GM12878 (cell line): ENCODE results near the gene HMGN4. TPM values are rescaled to one million over a fixed set of nuclear protein-coding genes. Genes with fewer than 3 reads are reported as not detected.
A peak's percentile ranks its signal among the peaks of the same experiment; 100 is the strongest.

Experiments
- NBN ChIP-seq: fragments of 450-650 bp; IDR thresholded peaks from 2 replicates; pipeline ENCODE4 v1.6.1; 2016
- ZNF592 ChIP-seq: fragments of 450-650 bp; IDR thresholded peaks from 2 replicates; pipeline ENCODE4 v1.6.1; 2017; ENCODE audit warnings: mild to moderate bottlenecking, moderate library complexity
- polyA plus RNA-seq, 11 experiments: library from polyadenylated mRNA; depleted of rRNA in 4 of 11; unstranded in 6 of 11; stranded (reverse) in 5 of 11; fragments of >200 nt; fragmentation: Nextera tagmentation in 4 of 11; fragmentation: Illumina TruSeq in 1 of 11; extraction: Ambion mirVana in 4 of 11; extraction: Trizol in 1 of 11; gene quantifications; 1 replicate in 1 of 11; 2 replicates in 10 of 11; pipeline versions ENCODE4 v1.2.1 to v1.2.3, GENCODE V29; 2011 to 2016; ENCODE audit warnings: inconsistent platforms in 2 of 11, missing spikeins in 2 of 11, low read depth in 1 of 11
- small RNA-seq: library from RNA; depleted of rRNA; stranded (forward); fragments of <200 nt; gene quantifications from one replicate; pipeline ENCODE3, GENCODE V24; 2014
- total RNA-seq, 4 experiments: library from RNA; depleted of rRNA in 3 of 4; stranded (reverse); fragments of >200 nt in 3 of 4; fragmentation: Illumina TruSeq in 1 of 4; extraction: Trizol in 1 of 4; gene quantifications; 2 replicates each; pipeline versions ENCODE4 v1.2.1 to v1.2.3, GENCODE V29; 2013 to 2021
- TF ChIP-seq, protein P1 (sequence below): fragments of 450-650 bp; IDR thresholded peaks from 2 replicates; pipeline ENCODE4 v1.6.1; 2018; ENCODE audit warnings: borderline replicate concordance, mild to moderate bottlenecking; ENCODE audit not compliant: partially characterized antibody

HMGN4 gene
- total and polyA plus RNA-seq, 10 of the 15 experiments (the other 5 are each of a cell fraction or from before 2014, with no cell fraction given) = 26.7 to 99.1 (median 76.7) TPM

DNA sequence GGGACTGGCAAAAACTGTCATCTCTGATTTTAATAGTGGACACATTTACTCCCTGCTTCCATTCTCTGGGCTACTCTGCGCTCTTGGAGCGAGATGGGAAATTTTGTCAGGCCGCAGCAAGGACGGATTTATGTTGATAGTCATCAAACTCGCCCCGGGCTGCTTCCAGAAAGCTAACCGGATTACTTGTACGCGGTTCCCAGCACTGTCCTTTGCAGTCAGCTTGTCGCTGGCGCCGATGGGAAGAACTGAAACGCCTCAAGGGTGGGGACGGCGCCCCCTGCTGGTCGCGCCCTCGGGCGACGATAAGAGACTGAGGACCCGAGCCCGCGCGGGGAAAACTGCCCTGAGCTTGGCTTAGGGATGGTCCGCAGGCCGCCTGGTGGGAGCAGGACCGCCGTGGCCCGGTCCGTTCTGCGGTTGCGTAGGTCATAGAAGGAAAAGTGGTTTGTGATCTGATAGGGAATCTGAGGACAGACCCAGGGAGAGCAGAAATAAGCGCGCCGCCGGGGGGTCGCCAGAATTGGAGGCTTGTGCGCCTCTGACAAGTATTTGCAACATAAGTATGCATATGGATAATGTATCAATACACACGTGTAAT lies 57.6 kb downstream of the HMGN4 start (continued):
- TF ChIP-seq ZNF592 (0 out of 2 replicates have a peak, but pooled peaks have one; percentile 56), NBN (0 out of 2 replicates have a peak, but pooled peaks have one; percentile 50)
- TF ChIP-seq, protein P1, sequence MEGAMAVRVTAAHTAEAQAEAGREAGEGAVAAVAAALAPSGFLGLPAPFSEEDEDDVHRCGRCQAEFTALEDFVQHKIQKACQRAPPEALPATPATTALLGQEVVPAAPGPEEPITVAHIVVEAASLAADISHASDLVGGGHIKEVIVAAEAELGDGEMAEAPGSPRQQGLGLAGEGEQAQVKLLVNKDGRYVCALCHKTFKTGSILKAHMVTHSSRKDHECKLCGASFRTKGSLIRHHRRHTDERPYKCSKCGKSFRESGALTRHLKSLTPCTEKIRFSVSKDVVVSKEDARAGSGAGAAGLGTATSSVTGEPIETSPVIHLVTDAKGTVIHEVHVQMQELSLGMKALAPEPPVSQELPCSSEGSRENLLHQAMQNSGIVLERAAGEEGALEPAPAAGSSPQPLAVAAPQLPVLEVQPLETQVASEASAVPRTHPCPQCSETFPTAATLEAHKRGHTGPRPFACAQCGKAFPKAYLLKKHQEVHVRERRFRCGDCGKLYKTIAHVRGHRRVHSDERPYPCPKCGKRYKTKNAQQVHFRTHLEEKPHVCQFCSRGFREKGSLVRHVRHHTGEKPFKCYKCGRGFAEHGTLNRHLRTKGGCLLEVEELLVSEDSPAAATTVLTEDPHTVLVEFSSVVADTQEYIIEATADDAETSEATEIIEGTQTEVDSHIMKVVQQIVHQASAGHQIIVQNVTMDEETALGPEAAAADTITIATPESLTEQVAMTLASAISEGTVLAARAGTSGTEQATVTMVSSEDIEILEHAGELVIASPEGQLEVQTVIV = peak; percentile 40

Small RNA genes within 50 kb of the gene (small RNA-seq; reads per million reads assigned to genes)
- gene RNU6-502P = not detected

Other genes with a start within 250 kb of the HMGN4 start
Only the 7 nearest of the 8 such genes appear.
- 24.7 and 28.3 TPM in 2 replicates for gene BTN2A2, start 155.3 kb upstream of the HMGN4 start, total RNA-seq (2014; rRNA removed)
- gene BTN2A2, start 155.3 kb upstream of the HMGN4 start, total RNA-seq (2014; rRNA removed; fragmentation: Illumina TruSeq; extraction: Trizol) = 26.3 and 27.5 TPM in 2 replicates
- gene BTN2A2, start 155.3 kb upstream of the HMGN4 start, total RNA-seq (2021) = 28.5 and 32.7 TPM in 2 replicates
- gene BTN2A2, start 155.3 kb upstream of the HMGN4 start, polyA plus RNA-seq (2011; rRNA removed) = 70.8 and 76.4 TPM in 2 replicates
- 29.8 and 31.7 TPM in 2 replicates for gene BTN2A2, start 155.3 kb upstream of the HMGN4 start, polyA plus RNA-seq (2014; fragmentation: Illumina TruSeq; extraction: Trizol)
- 10 to 100 TPM; 14.7 to 30.9 TPM for gene BTN2A2, start 155.3 kb upstream of the HMGN4 start, polyA plus RNA-seq (2014; fragmentation: Nextera tagmentation; extraction: Ambion mirVana)
- 25.9 and 29.4 TPM in 2 replicates for gene BTN2A2, start 155.3 kb upstream of the HMGN4 start, polyA plus RNA-seq (2014; rRNA removed)
- 10 to 100 TPM; 16.3 to 16.7 TPM for gene BTN2A2, start 155.3 kb upstream of the HMGN4 start, polyA plus RNA-seq (2016; fragmentation: Nextera tagmentation; extraction: Ambion mirVana)
- gene BTN3A1, start 136.1 kb upstream of the HMGN4 start, total RNA-seq (2014; rRNA removed) = 16.4 and 21.0 TPM in 2 replicates
- 15.7 and 19.1 TPM in 2 replicates for gene BTN3A1, start 136.1 kb upstream of the HMGN4 start, total RNA-seq (2014; rRNA removed; fragmentation: Illumina TruSeq; extraction: Trizol)
- gene BTN3A1, start 136.1 kb upstream of the HMGN4 start, total RNA-seq (2021) = 17.6 and 19.5 TPM in 2 replicates
- 60.1 and 64.3 TPM in 2 replicates for gene BTN3A1, start 136.1 kb upstream of the HMGN4 start, polyA plus RNA-seq (2011; rRNA removed)
- gene BTN3A1, start 136.1 kb upstream of the HMGN4 start, polyA plus RNA-seq (2014; fragmentation: Illumina TruSeq; extraction: Trizol) = 22.8 and 26.7 TPM in 2 replicates
- 1 to 10 TPM; 5.6 TPM for gene BTN3A1, start 136.1 kb upstream of the HMGN4 start, polyA plus RNA-seq (2014; fragmentation: Nextera tagmentation; extraction: Ambion mirVana)
- gene BTN3A1, start 136.1 kb upstream of the HMGN4 start, polyA plus RNA-seq (2014; rRNA removed) = 18.0 and 22.4 TPM in 2 replicates
- 10 to 100 TPM in 1 of 2 experiments, 1 to 10 TPM in 1; 9.8 to 10.5 TPM for gene BTN3A1, start 136.1 kb upstream of the HMGN4 start, polyA plus RNA-seq (2016; fragmentation: Nextera tagmentation; extraction: Ambion mirVana)
- gene BTN3A3, start 97.9 kb upstream of the HMGN4 start, total RNA-seq (2014; rRNA removed) = 14.2 and 15.1 TPM in 2 replicates
- 12.7 and 13.5 TPM in 2 replicates for gene BTN3A3, start 97.9 kb upstream of the HMGN4 start, total RNA-seq (2014; rRNA removed; fragmentation: Illumina TruSeq; extraction: Trizol)
- gene BTN3A3, start 97.9 kb upstream of the HMGN4 start, total RNA-seq (2021) = 15.2 and 15.7 TPM in 2 replicates
- gene BTN3A3, start 97.9 kb upstream of the HMGN4 start, polyA plus RNA-seq (2011; rRNA removed) = 42.1 and 49.7 TPM in 2 replicates
- 20.8 and 27.3 TPM in 2 replicates for gene BTN3A3, start 97.9 kb upstream of the HMGN4 start, polyA plus RNA-seq (2014; fragmentation: Illumina TruSeq; extraction: Trizol)
- gene BTN3A3, start 97.9 kb upstream of the HMGN4 start, polyA plus RNA-seq (2014; fragmentation: Nextera tagmentation; extraction: Ambion mirVana) = 1 to 10 TPM; 5.8 to 8.4 TPM
- 15.7 and 16.3 TPM in 2 replicates for gene BTN3A3, start 97.9 kb upstream of the HMGN4 start, polyA plus RNA-seq (2014; rRNA removed)
- 10 to 100 TPM in 1 of 2 experiments, 1 to 10 TPM in 1; 8.9 to 11.3 TPM for gene BTN3A3, start 97.9 kb upstream of the HMGN4 start, polyA plus RNA-seq (2016; fragmentation: Nextera tagmentation; extraction: Ambion mirVana)
- 7.2 and 8.2 TPM in 2 replicates for gene BTN2A1, start 80.4 kb upstream of the HMGN4 start, total RNA-seq (2014; rRNA removed)
- gene BTN2A1, start 80.4 kb upstream of the HMGN4 start, total RNA-seq (2014; rRNA removed; fragmentation: Illumina TruSeq; extraction: Trizol) = 13.6 and 14.0 TPM in 2 replicates
- gene BTN2A1, start 80.4 kb upstream of the HMGN4 start, total RNA-seq (2021) = 15.6 and 16.7 TPM in 2 replicates
- gene BTN2A1, start 80.4 kb upstream of the HMGN4 start, polyA plus RNA-seq (2011; rRNA removed) = 25.5 and 28.0 TPM in 2 replicates
- gene BTN2A1, start 80.4 kb upstream of the HMGN4 start, polyA plus RNA-seq (2014; fragmentation: Illumina TruSeq; extraction: Trizol) = 18.7 and 20.7 TPM in 2 replicates
- gene BTN2A1, start 80.4 kb upstream of the HMGN4 start, polyA plus RNA-seq (2014; fragmentation: Nextera tagmentation; extraction: Ambion mirVana) = 10 to 100 TPM; 15.6 to 15.9 TPM
- 16.0 and 16.7 TPM in 2 replicates for gene BTN2A1, start 80.4 kb upstream of the HMGN4 start, polyA plus RNA-seq (2014; rRNA removed)
- gene BTN2A1, start 80.4 kb upstream of the HMGN4 start, polyA plus RNA-seq (2016; fragmentation: Nextera tagmentation; extraction: Ambion mirVana) = 10 to 100 TPM; 11.2 to 13.2 TPM
- gene BTN1A1, start 38.1 kb upstream of the HMGN4 start, total RNA-seq (2014; rRNA removed) = 0.79 and 1.1 TPM in 2 replicates
- gene BTN1A1, start 38.1 kb upstream of the HMGN4 start, total RNA-seq (2014; rRNA removed; fragmentation: Illumina TruSeq; extraction: Trizol) = 1.1 TPM in 2 replicates
- 1.1 and 1.5 TPM in 2 replicates for gene BTN1A1, start 38.1 kb upstream of the HMGN4 start, total RNA-seq (2021)
- 0.04 and 0.05 TPM in 2 replicates for gene BTN1A1, start 38.1 kb upstream of the HMGN4 start, polyA plus RNA-seq (2011; rRNA removed)
- gene BTN1A1, start 38.1 kb upstream of the HMGN4 start, polyA plus RNA-seq (2014; fragmentation: Illumina TruSeq; extraction: Trizol) = 1.7 and 2.2 TPM in 2 replicates
- under 1 TPM; 0.82 to 0.91 TPM for gene BTN1A1, start 38.1 kb upstream of the HMGN4 start, polyA plus RNA-seq (2014; fragmentation: Nextera tagmentation; extraction: Ambion mirVana)
- gene BTN1A1, start 38.1 kb upstream of the HMGN4 start, polyA plus RNA-seq (2014; rRNA removed) = 0.57 and 0.63 TPM in 2 replicates
- 1 to 10 TPM in 1 of 2 experiments, under 1 TPM in 1; 0.18 to 1.1 TPM for gene BTN1A1, start 38.1 kb upstream of the HMGN4 start, polyA plus RNA-seq (2016; fragmentation: Nextera tagmentation; extraction: Ambion mirVana)
- 33.5 and 37.1 TPM in 2 replicates for gene ABT1, start 58.6 kb downstream of the HMGN4 start, total RNA-seq (2014; rRNA removed)
- 19.4 and 21.5 TPM in 2 replicates for gene ABT1, start 58.6 kb downstream of the HMGN4 start, total RNA-seq (2014; rRNA removed; fragmentation: Illumina TruSeq; extraction: Trizol)
- gene ABT1, start 58.6 kb downstream of the HMGN4 start, total RNA-seq (2021) = 27.3 and 27.5 TPM in 2 replicates
- 22.5 and 29.1 TPM in 2 replicates for gene ABT1, start 58.6 kb downstream of the HMGN4 start, polyA plus RNA-seq (2011; rRNA removed)
- gene ABT1, start 58.6 kb downstream of the HMGN4 start, polyA plus RNA-seq (2014; fragmentation: Illumina TruSeq; extraction: Trizol) = 8.4 and 15.4 TPM in 2 replicates
- gene ABT1, start 58.6 kb downstream of the HMGN4 start, polyA plus RNA-seq (2014; fragmentation: Nextera tagmentation; extraction: Ambion mirVana) = 10 to 100 TPM in 1 of 2 experiments, 1 to 10 TPM in 1; 8.4 to 11.3 TPM
- gene ABT1, start 58.6 kb downstream of the HMGN4 start, polyA plus RNA-seq (2014; rRNA removed) = 35.7 and 36.9 TPM in 2 replicates
- gene ABT1, start 58.6 kb downstream of the HMGN4 start, polyA plus RNA-seq (2016; fragmentation: Nextera tagmentation; extraction: Ambion mirVana) = 10 to 100 TPM; 42.5 to 43.5 TPM
- gene ZNF322, start 121.4 kb downstream of the HMGN4 start, total RNA-seq (2014; rRNA removed) = 10.6 and 14.1 TPM in 2 replicates
- gene ZNF322, start 121.4 kb downstream of the HMGN4 start, total RNA-seq (2014; rRNA removed; fragmentation: Illumina TruSeq; extraction: Trizol) = 15.4 and 15.6 TPM in 2 replicates
- gene ZNF322, start 121.4 kb downstream of the HMGN4 start, total RNA-seq (2021) = 17.9 and 19.1 TPM in 2 replicates
- gene ZNF322, start 121.4 kb downstream of the HMGN4 start, polyA plus RNA-seq (2011; rRNA removed) = 14.3 and 23.2 TPM in 2 replicates
- 11.8 and 16.2 TPM in 2 replicates for gene ZNF322, start 121.4 kb downstream of the HMGN4 start, polyA plus RNA-seq (2014; fragmentation: Illumina TruSeq; extraction: Trizol)
- gene ZNF322, start 121.4 kb downstream of the HMGN4 start, polyA plus RNA-seq (2014; fragmentation: Nextera tagmentation; extraction: Ambion mirVana) = 1 to 10 TPM; 2.7 to 4.0 TPM
- gene ZNF322, start 121.4 kb downstream of the HMGN4 start, polyA plus RNA-seq (2014; rRNA removed) = 6.5 and 8.4 TPM in 2 replicates
- gene ZNF322, start 121.4 kb downstream of the HMGN4 start, polyA plus RNA-seq (2016; fragmentation: Nextera tagmentation; extraction: Ambion mirVana) = 10 to 100 TPM; 12.1 to 12.2 TPM